Natural killer cell treated with Interleukin-12 subunit alpha and Interleukin-12 subunit beta and Interleukin-15 and Interleukin-18, amount 100 ng/mL, for 72 hours (primary cell): Measurements from ENCODE around the gene RNF112. TPM values are rescaled to one million over a fixed set of nuclear protein-coding genes. Genes with fewer than 3 reads are reported as not detected.

Source experiments
- ATAC-seq, 2 donors: fragments of 150-1000 bp; cut with Tn5 transposase in 1 of 2; sonication (Bioruptor Pico), chemical (Tn5 transposase) in 1 of 2; 2 replicates each; pipeline ENCODE4 v1.10.0; 2021
- DNase-seq: peaks from one replicate; pipeline ENCODE4 v3.0.0; 2022; ENCODE audit warnings: low spot score
- H3K27ac Mint-ChIP-seq, 2 donors: 1 replicate in 1 of 2; 2 replicates in 1 of 2; pipeline ENCODE4 v1.8.0; 2022; ENCODE audit warnings: mixed read lengths in 2 of 2, mild to moderate bottlenecking in 1 of 2, moderate library complexity in 1 of 2
- H3K27me3 Mint-ChIP-seq, 2 donors: 1 replicate in 1 of 2; 2 replicates in 1 of 2; pipeline ENCODE4 v1.8.0; 2022; ENCODE audit warnings: mixed read lengths in 2 of 2
- H3K36me3 Mint-ChIP-seq: one replicate; pipeline ENCODE4 v1.8.0; 2022; ENCODE audit warnings: mixed read lengths
- H3K4me1 Mint-ChIP-seq, 2 donors: 1 replicate in 1 of 2; 2 replicates in 1 of 2; pipeline ENCODE4 v1.8.0; 2022; ENCODE audit warnings: low read depth in 2 of 2, mixed read lengths in 2 of 2, mild to moderate bottlenecking in 1 of 2
- H3K4me3 Mint-ChIP-seq: one replicate; pipeline ENCODE4 v1.8.0; 2022; ENCODE audit warnings: mixed read lengths
- H3K9me3 Mint-ChIP-seq: 2 replicates; pipeline ENCODE4 v1.8.0; 2022; ENCODE audit warnings: mixed read lengths
- total RNA-seq, 2 donors: library from RNA; stranded (reverse); gene quantifications; one replicate each; pipeline ENCODE4 v1.2.3, GENCODE V29; 2022

Gene RNF112, protein sequence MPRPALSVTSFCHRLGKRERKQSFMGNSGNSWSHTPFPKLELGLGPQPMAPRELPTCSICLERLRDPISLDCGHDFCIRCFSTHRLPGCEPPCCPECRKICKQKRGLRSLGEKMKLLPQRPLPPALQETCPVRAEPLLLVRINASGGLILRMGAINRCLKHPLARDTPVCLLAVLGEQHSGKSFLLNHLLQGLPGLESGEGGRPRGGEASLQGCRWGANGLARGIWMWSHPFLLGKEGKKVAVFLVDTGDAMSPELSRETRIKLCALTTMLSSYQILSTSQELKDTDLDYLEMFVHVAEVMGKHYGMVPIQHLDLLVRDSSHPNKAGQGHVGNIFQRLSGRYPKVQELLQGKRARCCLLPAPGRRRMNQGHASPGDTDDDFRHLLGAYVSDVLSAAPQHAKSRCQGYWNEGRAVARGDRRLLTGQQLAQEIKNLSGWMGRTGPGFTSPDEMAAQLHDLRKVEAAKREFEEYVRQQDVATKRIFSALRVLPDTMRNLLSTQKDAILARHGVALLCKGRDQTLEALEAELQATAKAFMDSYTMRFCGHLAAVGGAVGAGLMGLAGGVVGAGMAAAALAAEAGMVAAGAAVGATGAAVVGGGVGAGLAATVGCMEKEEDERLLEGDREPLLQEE
- 1 to 10 TPM in 1 of 2 donors, under 1 TPM in 1; 0.14 to 1.1 TPM for total RNA-seq

DNA sequence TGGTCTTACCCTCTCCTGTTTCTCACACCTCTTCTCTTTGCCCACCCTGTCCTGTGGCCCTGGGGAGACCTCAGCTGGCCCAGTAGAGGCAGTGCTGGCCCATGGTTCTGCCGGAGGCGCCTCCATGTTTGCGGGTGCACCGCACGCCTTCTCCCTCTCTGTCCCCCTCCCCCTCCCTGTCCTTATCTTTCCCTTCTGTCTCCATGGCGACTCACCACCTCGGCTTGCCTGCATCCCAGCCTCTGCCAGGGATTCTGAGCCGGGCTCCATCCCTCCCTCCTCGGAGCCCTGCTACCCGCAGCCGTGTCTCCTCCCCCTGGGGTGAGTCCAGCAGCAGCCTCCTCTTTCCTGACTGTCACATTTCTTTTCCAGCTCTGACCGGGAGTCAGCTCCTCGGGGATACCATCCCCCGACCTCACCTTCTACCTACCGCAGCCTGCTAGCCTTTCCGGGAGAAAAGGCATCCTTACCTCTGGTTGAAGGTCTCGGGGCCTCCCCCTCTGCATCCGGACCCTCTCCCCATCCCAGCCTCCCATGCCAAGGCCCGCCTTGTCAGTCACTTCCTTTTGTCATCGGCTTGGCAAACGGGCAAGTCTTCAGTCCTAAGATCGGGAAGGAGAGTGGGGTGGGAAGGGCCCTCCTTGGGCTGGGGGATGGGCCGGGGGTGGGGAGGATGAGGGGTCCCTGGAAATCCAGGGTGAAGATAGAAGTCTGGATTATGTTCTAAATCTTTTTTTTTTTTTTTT, at the start of gene RNF112:
Gene RNF112, plus strand, starts transcription at position 358 of the 746 bp plus-strand sequence. Its CDS starts 177 bp downstream, at position 535.
- H3K9me3 Mint-ChIP-seq = no peaks in the 10 kb centered on the region
- H3K4me3 Mint-ChIP-seq = no peak within 1 kb of the TSS
- peaks cover 0 to 4% of the 10 kb centered on the region in 2 donors for H3K4me1 Mint-ChIP-seq
- ATAC-seq (no peak), DNase-seq (no peak)
- no peaks in the 10 kb centered on the region for H3K27me3 Mint-ChIP-seq
- no peaks in the 10 kb centered on the region for H3K36me3 Mint-ChIP-seq
- no peak within 1 kb of the TSS for H3K27ac Mint-ChIP-seq

DNA sequence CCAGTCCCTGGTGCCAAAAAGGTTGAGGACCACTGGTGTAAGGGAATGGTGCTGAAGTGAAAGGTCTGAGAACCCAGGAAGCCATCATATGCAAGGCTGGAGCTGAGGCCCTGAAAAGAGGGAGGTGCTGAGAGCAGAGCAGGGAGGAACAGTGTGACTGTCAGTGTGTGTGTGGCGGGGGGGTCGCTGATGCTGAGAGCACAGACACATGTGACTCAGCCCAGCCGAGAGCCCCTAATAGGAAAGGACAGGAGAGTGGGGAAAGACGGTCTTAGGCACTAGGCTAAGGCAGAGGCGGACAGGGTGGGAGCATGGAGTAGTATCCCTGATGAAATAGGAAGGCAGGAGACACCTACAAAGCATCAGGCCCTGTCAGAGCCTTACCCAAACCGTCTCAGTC, 49.7 kb upstream of the RNF112 start:
- Mint-ChIP-seq H3K9me3 (no peaks in the 10 kb centered on the region), H3K36me3 (no peaks in the 10 kb centered on the region), H3K27ac (peak overlapping the region in 1 of 2 donors; percentile 26), H3K4me3 (peak overlapping the region; percentile 82), H3K4me1 (peaks cover 13 to 17% of the 10 kb centered on the region in 2 donors), H3K27me3 (peaks cover 0 to 6% of the 10 kb centered on the region in 2 donors)
- no peak for DNase-seq
- ATAC-seq = no peak

DNA sequence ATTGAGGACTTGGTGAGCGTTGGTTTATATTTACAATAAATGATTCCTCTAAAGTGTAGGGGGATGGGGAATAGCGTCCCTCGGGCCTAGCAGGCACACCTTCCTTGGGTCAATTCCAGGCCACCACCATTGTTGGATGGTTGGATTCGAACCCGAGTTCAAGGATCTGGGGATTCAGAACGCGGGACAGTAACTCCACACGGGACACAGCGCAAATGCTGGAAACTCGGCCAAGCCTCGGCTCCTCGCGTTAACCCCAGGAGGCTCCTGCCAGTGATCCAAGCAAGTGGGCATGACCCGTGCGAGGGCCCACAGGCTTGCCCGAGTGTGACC, 49.1 kb upstream of the RNF112 start:
- Mint-ChIP-seq H3K4me3 (peak overlapping the region; percentile 82), H3K36me3 (no peaks in the 10 kb centered on the region), H3K4me1 (peaks cover 13 to 17% of the 10 kb centered on the region in 2 donors), H3K9me3 (no peaks in the 10 kb centered on the region), H3K27me3 (peaks cover 0 to 6% of the 10 kb centered on the region in 2 donors), H3K27ac (peak overlapping the region in 1 of 2 donors; percentile 26)
- DNase-seq (peak; percentile 13), ATAC-seq (no peak)

DNA sequence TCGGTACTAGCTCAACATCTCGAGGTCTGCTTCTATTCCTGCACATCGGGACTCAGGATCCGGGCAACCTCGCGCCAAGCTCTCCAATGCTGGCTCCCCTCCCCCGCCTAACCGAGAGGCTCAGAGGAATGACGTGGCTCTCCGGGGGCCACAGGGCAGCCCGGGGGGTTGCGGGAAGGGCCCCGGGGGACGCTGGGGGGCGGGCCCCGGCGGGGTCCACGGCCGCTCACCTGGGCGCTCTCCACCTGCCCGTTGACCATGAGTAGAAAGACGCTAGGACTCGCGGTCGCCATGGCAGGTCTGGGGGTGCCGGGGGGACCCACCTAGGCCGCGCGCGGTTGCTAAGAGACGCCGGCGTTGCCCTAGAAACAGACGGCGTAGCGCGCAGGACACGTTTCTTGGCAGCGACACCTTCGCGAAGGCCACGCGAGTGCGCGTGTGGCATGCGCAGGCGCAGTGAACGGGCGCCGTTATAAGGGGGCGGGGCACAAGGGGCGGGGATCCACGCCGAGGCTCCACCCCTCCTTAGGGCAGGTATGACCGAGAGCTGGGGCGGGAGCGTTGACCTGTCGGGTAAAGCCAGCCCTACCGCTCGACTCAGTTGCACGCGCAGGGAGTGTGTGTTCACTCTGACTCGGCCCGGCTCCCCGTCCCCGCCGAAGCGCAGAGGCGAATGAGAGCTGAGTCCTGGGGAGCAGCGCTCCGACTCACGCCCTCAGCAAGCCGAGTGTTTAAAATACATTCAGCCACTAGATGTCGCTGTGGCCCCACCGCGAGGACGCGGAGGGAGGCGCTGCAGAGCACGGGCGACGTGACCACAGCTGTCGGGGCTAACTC, 48.5 kb upstream of the RNF112 start, which contains the start of gene B9D1:
Gene B9D1, minus strand, starts transcription at position 447 of the 837 bp plus-strand sequence. Its CDS starts 154 bp downstream, at position 293.
- ATAC-seq = peak; percentile 94 to 96
- peak; percentile 90 for DNase-seq
- peak within 1 kb of the TSS; percentile 26 to 55 for H3K27ac Mint-ChIP-seq
- H3K4me1 Mint-ChIP-seq = peaks cover 13 to 17% of the 10 kb centered on the region in 2 donors
- H3K27me3 Mint-ChIP-seq = peaks cover 0 to 6% of the 10 kb centered on the region in 2 donors
- H3K9me3 Mint-ChIP-seq = no peaks in the 10 kb centered on the region
- peak within 1 kb of the TSS; percentile 82 for H3K4me3 Mint-ChIP-seq
- no peaks in the 10 kb centered on the region for H3K36me3 Mint-ChIP-seq

DNA sequence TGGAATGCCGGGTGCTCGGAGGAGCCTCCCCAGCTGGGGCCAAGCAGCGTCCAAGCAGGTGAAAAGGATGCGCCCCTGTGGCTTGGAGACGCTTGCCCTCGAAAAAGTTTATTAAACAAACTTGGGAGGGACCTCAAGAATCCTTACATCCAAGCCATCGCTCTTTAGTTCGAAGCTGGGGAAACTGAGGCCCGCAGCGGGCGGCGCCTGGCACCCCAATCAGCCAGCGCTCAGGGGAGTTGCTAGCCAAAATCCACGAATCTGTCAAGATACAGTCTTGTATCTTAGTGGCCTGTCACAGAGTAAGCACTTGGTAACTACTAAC, 48.0 kb upstream of the RNF112 start:
- Mint-ChIP-seq H3K27me3 (peaks cover 0 to 6% of the 10 kb centered on the region in 2 donors), H3K4me1 (peaks cover 13 to 17% of the 10 kb centered on the region in 2 donors), H3K9me3 (no peaks in the 10 kb centered on the region), H3K36me3 (no peaks in the 10 kb centered on the region), H3K27ac (peak overlapping the region in 1 of 2 donors; percentile 55), H3K4me3 (peak overlapping the region; percentile 82)
- DNase-seq = no peak
- ATAC-seq = no peak

DNA sequence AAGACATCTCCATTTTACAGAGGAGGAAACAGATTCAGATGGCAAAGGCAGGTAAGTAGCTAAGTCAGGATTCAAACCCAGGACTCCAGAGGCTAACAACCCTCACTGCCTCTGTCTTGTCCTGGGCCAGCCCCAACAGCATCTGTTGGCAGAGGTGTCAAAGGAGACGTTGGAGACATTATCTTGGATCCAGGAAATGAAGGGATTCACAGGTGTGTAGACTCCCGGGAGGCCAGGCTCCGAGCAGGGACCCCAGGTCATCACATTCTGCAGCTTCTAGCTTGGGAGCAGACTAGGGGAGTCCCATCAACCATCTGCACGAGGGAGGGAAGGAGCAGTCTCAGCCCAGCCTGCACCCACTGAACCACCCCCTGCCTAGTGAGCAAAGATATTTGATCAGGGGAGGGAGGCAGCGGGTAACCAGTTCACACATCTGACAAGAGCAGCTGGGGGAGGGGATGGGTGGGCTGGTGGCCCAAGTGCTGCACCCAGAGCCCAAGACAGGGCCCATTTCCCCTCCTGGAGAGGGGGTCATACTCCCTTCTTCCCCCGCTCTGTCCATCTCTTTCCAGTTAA, 47.5 kb upstream of the RNF112 start:
- H3K27ac Mint-ChIP-seq = no peak overlapping the region
- H3K27me3 Mint-ChIP-seq = peaks cover 0 to 6% of the 10 kb centered on the region in 2 donors
- DNase-seq = no peak
- H3K9me3 Mint-ChIP-seq = no peaks in the 10 kb centered on the region
- H3K36me3 Mint-ChIP-seq = no peaks in the 10 kb centered on the region
- no peak for ATAC-seq
- H3K4me3 Mint-ChIP-seq = no peak overlapping the region
- H3K4me1 Mint-ChIP-seq = peaks cover 16 to 21% of the 10 kb centered on the region in 2 donors

DNA sequence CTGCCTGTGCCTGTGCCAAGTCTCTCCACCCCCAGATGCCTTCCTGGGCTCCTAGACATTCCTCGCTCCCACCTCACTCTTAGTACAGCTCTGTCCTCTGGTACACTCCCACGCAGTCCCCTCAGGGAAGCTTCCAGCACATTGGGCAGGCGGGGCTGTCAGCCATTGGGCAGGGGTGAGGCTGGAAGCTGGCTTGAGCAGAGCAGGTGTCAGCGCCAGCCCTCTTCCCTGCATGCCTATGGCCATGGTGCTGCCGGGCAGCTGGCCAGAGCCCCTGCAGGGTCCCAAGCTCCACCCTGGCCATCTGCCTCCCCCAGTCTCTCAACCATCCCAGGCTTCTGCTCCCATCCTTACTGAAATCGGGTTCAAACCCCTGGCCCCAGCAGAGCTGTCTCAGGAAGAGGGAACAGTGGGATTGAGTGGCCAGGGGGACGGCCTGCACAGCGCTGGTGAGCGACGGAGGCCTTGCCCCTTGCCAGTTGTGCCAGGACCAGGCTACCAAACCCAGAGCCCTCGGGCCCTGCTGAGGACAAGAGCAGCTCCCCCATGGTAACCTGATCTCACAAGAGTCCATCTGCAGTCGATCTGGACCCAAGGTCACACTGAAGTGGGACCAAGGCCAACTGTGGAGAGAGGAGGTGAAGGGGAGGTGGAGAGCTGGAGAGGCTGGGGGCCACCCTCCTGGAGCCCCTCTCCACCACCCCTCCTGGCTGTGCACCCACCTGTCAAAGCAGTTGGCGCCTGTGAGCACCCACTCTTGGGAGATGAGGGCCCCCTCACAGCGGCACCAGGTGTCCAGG, 46.1 kb upstream of the RNF112 start:
- ATAC-seq (no peak), DNase-seq (peak; percentile 54)
- H3K27ac Mint-ChIP-seq = no peak overlapping the region
- H3K4me1 Mint-ChIP-seq = peaks cover 26 to 34% of the 10 kb centered on the region in 2 donors
- peaks cover under 1% of the 10 kb centered on the region for H3K9me3 Mint-ChIP-seq
- H3K4me3 Mint-ChIP-seq = no peak overlapping the region
- peaks cover 0 to 3% of the 10 kb centered on the region in 2 donors for H3K27me3 Mint-ChIP-seq
- no peaks in the 10 kb centered on the region for H3K36me3 Mint-ChIP-seq

DNA sequence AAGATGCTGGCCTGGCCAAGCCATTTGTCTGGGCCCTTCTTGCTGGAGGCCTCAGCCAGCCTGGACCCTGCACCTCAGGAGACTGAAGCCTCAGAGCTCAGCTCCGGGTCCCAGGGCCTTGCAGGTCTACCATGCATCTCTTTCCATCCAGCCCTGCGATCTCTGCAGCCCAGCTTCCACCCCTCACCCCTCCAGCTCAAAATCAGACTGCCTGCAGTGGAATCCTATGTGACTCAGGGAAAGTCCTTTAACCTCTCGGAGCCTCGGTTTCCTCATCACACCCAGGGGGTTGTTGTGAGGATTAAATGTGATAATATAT, 45.6 kb upstream of the RNF112 start:
- Mint-ChIP-seq H3K27ac (no peak overlapping the region), H3K36me3 (no peaks in the 10 kb centered on the region), H3K4me1 (peaks cover 31 to 39% of the 10 kb centered on the region in 2 donors)

DNA sequence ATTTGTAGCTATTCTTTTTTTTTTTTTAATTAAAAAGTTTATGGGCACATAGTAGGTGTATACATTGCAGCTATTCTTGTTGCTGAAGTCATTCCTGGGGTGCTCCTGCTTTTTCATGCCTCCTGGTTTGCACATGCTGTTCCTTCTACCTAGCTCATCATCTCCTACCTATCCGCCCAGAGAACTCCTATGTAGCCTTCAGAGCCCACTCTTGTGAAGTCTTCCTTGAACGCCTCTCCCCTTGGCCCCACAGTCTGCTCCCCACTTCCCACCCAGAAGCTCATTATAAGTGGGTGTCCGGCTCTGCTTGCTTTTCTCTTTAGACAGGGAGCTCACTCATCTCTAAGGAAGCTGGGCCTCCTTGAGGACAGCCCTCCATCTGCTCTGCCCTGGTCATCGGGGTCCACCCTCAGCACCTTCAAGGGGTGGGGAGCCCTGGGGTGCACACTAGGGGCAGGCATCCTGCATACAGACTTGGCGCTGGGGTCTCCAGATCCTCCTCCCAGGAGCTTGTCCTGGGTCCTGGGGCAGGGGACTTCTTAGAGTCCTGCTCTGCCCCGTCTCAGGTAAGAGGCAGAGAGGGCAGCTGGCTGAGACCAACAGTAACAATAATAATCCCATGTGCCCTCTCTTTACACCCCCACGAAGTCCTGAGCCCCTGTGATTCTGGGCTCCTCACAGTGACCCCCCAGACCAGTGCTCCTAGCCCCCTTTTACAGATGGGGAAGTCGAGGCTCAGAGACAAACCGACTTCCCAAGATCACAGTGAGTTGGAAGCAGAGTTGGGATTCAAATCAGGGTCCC, 45.0 kb upstream of the RNF112 start:
- DNase-seq = peak; percentile 32
- Mint-ChIP-seq H3K36me3 (no peaks in the 10 kb centered on the region), H3K27me3 (peaks cover 0 to 3% of the 10 kb centered on the region in 2 donors), H3K4me1 (peaks cover 37 to 44% of the 10 kb centered on the region in 2 donors), H3K4me3 (no peak overlapping the region), H3K9me3 (peaks cover 3% of the 10 kb centered on the region), H3K27ac (no peak overlapping the region)
- ATAC-seq = no peak

More for the DNA sequence above, 45.6 kb upstream of the RNF112 start:
- peaks cover 0 to 3% of the 10 kb centered on the region in 2 donors for H3K27me3 Mint-ChIP-seq
- DNase-seq = peak; percentile 35
- peaks cover 3% of the 10 kb centered on the region for H3K9me3 Mint-ChIP-seq
- H3K4me3 Mint-ChIP-seq = no peak overlapping the region
- no peak for ATAC-seq

DNA sequence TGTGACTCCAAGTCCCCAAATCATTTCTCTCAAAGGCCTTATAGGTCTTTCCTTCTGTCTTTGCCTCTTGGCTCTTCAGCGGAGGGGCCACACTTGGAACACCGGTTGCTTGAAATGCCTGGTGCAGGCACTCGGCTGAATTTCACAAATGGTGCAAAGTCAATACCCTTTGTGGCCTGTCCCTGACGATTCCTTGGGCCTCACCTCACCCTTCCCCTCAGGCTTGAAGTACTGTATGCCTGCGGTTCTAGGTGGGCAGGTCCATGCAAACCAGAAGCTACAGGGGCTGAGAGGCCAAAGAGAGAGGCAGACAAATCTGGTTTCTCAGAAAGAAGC, 44.4 kb upstream of the RNF112 start:
- DNase-seq (no peak), ATAC-seq (no peak)
- Mint-ChIP-seq H3K27me3 (no peaks in the 10 kb centered on the region), H3K4me1 (peaks cover 39 to 43% of the 10 kb centered on the region in 2 donors), H3K27ac (no peak overlapping the region), H3K9me3 (peaks cover 3% of the 10 kb centered on the region), H3K36me3 (no peaks in the 10 kb centered on the region), H3K4me3 (no peak overlapping the region)

DNA sequence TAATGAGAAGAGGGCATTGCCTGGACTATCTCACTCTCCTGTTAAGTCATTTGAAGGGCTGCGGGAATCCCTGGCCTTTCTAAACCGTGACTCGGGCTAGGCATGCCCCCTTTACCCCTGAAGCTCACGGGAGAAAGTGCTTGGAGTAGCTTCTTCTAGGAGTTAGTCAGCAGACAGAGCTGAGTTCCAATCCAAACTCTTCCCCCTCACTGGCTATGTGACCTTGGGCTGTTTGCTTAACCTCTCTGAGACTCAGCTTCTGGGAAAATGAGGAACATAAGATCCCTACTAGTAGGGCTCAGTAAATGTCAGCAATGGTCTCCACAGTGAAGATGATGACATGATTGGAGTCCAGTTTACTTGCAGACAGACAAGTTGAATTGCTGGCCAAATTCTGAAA, 42.8 kb upstream of the RNF112 start:
- no peaks in the 10 kb centered on the region for H3K27me3 Mint-ChIP-seq
- H3K4me3 Mint-ChIP-seq = peak overlapping the region; percentile 55
- H3K36me3 Mint-ChIP-seq = no peaks in the 10 kb centered on the region
- peaks cover 43 to 46% of the 10 kb centered on the region in 2 donors for H3K4me1 Mint-ChIP-seq
- no peak for DNase-seq
- peaks cover 3% of the 10 kb centered on the region for H3K9me3 Mint-ChIP-seq
- ATAC-seq = no peak
- H3K27ac Mint-ChIP-seq = no peak overlapping the region
